NCI-H510A (cell line): ENCODE data around the gene NCOA7.

Experiments
- DNase-seq: peaks from one replicate; lab custom pipeline; 2025; lab: John Stamatoyannopoulos, UW

Gene NCOA7

GRCh38 chr6:125790358-125791150 lies at the start of gene NCOA7:
Gene NCOA7, plus strand, starts transcription at chr6:125790960. Its CDS starts 24,395 bp downstream, at chr6:125815355.
- DNase-seq = peak; percentile 25

DNA sequence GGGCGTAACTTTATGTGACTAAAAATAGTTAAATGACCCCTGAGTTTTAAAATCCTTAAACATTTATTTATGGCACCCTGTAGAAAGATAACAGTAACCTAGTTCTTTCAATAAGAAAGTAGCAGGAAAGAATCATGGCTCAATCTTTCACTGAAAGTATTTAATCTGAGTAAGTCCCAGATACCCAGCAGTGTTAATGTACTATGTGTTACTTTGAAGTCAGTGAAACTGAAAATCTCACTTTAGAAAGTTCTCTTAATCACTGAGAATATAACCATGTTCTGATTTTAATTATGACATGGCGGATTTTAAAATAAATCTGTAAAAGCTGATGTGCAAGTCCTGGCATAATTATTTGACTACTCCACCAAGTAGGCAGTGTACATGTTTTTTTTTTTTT lies 49.4 kb upstream of the NCOA7 start:
- no peak for DNase-seq

- no peak for DNase-seq
Observed at GRCh38 chr6:125742024-125742423, 48.7 kb upstream of the NCOA7 start.

DNA sequence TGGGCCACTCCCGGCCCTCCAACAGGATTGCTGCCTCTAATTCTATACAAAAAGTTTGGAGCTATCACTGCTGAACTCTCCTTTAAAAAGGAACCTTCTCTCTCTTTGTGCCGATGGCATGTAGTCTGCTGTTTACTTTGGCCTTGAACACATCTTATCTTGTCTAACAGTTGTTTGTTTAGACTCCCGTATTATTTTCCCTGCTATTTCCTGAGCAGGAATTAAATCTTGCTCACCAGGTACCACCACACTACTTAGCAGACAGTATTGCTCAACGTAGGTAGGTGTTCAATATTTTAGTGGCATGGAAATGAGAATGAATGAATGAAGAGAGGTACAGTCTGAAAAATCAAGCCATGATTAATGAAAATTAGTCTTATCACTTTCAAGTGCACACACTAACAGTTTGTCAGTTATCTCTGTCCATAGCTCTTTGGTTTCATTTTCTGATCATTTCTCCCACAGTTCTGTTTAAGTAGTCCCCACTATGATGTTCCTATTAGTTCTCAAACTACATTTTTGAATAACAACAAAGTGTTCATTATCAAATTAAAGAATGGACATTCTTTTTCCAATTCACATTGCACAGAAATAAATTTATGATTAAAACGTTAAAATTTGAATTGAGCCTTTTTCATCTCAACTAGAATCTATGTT lies 48.2 kb upstream of the NCOA7 start:
- no peak for DNase-seq

GRCh38 chr6:125743604-125744003 lies 47.2 kb upstream of the NCOA7 start:
- no peak for DNase-seq

DNA sequence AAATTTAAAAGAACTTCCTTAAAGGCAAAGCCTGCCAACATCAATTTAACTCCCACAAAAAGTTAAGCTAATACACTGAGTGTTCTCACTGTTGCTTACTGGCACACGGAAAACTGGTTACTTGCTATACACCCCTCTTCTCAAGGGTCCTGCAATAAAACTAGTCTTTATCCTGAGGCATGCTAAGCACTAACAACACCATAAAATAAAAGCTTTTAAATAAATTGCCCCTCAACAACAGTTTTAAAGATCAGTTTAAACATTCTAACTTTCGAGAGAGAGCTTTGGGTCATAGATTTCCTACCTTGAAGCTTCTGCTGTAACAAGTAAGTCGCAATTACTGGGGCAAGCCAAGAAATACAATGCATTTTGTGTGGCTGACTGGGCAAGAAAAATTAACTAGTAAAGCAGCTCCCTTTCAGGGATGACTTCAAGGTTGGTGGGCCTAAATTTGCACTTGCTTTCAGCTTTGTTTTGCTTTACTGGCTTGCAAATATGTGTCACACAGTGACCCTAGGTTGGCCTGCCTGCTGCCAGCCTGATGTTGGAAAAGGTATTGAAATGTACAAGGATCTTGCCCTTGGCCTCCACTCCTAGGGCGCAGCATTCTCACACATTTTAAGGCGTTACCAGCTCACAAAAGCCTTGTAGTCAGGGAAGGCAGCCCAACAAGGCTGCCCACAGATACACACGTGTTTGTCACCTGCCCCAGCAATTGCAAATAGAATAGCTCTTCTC lies 45.3 kb upstream of the NCOA7 start:
- no peak for DNase-seq

- DNase-seq = no peak
Observed at GRCh38 chr6:125746019-125746414, 44.7 kb upstream of the NCOA7 start.

- peak; percentile 73 for DNase-seq
Observed at GRCh38 chr6:125746731-125747588, 43.8 kb upstream of the NCOA7 start.

DNA sequence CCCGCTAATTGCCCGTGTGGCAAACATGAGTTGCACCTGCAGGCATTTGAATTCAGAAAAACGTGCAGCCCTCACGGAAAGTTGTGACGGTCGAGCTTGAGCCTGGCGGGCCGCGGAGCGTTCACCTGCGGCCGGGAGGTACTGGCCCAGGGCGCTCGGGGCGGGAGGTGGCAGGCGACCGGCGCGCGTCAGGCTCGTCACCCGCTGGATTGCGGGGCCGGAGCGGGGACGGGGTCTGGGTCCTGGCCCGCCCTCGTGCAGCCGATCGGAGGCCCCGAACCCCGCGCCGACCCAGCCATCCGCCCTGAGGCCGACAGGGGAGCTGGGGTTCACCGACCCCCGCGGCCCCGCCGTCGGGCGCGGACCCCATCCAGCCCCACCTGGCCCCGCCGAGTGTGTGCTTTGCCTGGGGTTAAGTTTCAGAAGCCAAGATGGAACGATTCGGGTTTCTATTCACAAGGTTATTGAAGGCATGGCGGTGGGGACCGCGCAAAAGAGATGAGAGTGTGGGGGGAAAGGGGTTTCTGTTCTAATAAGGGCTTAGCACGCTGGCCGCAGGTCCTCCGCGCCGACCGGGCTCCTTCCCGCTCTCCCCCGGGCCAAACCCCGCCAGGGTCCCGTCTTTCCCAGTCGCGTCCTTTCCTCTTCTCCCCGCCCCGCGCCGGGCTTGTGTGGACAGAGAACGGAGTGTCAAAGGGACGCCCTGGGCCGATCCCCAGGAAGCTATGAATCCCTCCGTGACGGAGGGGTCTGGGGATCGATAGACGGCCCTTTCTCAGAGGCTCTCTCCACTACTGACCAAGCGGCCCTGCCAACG lies 43.0 kb upstream of the NCOA7 start:
- DNase-seq = no peak

DNA sequence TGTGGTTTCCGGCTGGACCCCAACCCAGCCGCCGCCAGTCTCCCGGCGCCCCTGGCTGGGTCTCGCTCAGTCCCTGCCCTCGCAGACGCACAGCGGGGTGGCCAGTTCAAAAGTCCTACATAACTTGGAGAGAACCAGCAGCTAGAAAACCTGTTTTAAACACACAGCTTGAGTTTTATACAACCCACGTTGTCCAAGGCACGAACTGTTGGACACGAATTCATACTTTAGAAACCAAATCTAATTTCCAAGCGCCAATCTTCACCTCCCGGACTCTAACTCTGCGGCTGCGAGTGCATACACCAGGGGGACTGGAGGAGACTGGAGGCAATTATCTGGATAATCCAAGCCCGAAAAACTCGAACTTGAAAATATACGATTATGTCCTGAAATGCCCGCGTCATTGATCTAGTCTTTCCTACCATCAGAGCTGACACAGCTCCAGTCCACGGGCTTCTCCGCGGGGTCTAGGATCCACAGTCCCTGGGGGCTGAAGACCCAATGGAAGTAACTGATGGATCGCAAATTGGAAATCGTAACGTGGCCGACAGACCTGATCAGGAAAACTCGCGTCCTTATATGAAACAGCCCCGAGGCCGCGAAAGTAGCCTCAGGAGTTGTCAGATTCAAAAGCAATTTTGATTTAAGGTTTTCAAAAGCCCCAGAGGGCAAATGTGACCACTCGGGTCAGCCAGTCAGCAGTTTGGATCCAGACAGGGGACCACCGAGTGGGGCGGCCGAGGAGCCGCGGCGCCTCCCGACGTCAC lies 42.2 kb upstream of the NCOA7 start:
- no peak for DNase-seq

DNA sequence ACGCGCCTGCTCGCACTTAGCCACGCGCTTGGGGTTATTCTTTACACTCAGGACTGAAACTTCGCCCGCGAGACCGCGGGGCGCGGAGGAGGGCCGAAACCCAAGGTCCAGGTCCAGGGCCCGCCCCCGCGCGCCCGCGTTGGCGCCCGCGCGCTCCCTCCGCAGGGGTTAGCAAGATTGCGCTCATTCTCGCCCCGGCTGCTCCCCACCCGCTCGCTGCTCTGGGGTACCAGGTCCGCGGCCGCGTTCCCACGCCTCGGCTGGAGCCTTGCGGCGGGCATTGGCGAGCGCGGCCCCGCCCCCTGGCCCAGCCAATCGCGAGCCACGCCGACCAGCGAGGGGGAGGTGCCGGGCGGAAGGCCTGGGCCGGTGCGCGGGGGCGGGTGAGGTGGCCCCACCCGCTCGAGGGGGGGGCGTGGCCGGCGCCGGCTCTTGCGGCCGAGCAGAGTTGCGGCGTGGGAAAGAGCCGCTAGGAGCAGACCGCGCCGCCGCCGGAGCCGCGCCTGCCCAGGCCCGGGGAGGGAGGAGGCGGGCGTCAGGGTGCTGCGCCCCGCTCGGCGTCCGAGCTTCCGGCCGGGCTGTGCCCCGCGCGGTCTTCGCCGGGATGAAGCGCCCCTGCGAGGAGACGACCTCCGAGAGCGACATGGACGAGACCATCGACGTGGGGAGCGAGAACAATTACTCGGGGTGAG lies 41.4 kb upstream of the NCOA7 start, which contains the start of gene HEY2:
Gene HEY2 (plus strand): TSS at position 460 of the 692 bp plus-strand sequence. CDS start 145 bp downstream, at position 605.
- DNase-seq = peak; percentile 67

DNA sequence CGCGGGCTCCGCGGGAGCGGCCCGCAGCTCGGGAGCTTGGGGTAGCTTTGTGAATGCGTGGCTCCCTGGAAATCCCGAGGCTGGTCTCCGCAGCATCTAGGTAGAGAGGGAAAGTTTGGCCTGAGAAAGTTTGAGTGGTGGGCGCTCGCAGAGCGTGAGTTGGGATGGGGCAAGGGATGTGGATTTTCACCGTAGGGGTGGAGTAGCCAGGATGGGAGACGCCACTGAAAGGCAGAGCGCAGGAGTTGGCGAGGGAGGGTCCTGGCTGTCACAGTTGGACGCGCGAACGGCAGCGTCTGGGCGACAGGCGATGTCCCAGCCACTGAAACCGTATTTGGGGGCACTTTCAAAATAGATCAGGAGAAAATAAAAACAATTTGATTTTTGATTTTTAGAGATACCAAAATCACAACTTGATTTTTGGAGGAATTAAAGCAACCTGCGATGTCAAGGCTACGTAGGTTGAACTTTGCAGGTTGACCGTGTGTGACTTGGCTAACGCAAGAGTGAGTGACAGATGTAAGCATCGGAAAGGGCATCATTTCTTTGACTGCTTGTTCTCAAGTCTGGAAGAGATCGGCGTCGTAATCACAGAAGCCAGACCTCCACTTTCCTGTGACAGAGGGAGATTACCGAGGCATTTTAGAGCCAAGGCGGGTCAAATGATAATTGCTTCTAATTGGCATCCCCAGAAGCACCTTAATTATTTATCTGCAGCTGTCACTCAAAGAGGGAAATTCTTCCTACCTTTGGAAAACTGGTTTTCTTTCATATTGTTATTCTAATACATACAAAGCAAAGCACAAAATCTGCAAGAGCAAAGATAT lies 40.7 kb upstream of the NCOA7 start:
- DNase-seq = no peak

- no peak for DNase-seq
Observed at GRCh38 chr6:125750692-125751333, 39.9 kb upstream of the NCOA7 start.

GRCh38 chr6:125751334-125751916 lies 39.3 kb upstream of the NCOA7 start:
- no peak for DNase-seq

DNA sequence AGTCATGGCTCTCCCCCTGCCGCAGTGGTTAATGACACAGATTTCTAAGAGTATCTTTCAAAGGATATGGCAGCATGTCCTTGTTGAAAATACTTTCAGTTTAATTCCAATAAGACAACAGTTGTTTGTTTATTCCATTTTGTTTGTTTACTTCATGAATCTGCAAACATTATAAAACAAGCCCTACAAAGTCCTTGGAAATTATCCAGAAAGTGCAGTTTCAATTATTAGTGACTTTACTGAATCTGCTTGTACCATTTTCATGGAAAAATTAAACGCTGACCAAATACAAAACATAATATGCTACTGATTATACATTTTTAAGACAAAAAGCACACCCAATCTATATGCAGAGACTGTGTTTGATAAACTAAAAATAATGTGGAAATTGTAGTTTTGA lies 38.0 kb upstream of the NCOA7 start:
- DNase-seq = no peak

GRCh38 chr6:125753218-125753936 lies 37.4 kb upstream of the NCOA7 start:
- no peak for DNase-seq

DNA sequence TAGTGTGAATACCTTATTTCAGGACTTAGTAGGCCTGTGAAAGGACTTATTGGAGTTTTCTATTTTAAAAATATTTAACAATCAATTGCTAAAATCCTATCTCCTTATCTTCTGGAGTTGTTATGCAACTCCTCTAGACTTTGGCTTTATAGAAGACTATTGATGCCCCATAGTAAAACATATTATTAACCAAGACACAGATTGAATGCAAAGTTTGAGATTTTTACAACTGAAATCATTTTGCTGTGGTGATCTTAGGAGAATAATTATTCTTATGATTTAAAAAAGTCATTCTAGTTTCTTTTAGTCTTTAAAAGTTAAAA lies 36.9 kb upstream of the NCOA7 start:
- DNase-seq = no peak
